GM04503 (cell line): ENCODE measurements around the gene EPN2.

Experiments used
- DNase-seq: peaks from one replicate; pipeline ENCODE4 v3.0.0-alpha.2; 2012; ENCODE audit warnings: low read depth

The EPN2 gene

GRCh38 chr17:19294443-19294842 is 57.3 kb downstream of the EPN2 start:
- no peak for DNase-seq

- DNase-seq, result no peak
Observed at GRCh38 chr17:19295473-19296135, 58.4 kb downstream of the EPN2 start.

GRCh38 chr17:19296786-19297778 is 59.9 kb downstream of the EPN2 start:
- DNase-seq, result no peak

GRCh38 chr17:19298569-19299213 is 61.5 kb downstream of the EPN2 start:
- no peak for DNase-seq

DNA sequence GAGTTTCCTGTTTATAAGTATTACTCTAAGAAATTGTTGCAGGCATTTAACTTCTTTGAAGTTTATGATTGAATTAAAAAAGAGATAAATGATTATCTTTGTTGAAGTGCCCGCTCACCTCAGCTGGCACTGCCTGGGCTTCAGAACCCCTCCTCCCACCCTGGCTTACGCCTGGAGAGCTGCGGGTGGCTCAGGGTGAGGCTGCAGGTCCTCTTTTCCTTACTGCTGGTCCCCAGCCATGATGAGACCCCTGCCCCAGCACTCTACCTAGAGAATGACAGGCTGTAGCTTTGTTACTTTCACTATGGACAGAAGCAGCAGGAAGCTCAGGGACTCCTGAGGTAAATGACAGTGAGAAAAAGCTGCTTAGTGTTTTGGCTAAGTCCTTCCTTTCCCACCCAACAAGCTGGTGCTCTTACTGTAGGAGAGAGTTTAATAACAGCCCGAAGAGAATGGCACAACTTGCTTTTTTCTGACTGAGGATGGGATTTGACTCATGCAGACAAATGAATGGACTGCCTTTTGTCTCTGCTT is 62.1 kb downstream of the EPN2 start:
- DNase-seq, result no peak

DNA sequence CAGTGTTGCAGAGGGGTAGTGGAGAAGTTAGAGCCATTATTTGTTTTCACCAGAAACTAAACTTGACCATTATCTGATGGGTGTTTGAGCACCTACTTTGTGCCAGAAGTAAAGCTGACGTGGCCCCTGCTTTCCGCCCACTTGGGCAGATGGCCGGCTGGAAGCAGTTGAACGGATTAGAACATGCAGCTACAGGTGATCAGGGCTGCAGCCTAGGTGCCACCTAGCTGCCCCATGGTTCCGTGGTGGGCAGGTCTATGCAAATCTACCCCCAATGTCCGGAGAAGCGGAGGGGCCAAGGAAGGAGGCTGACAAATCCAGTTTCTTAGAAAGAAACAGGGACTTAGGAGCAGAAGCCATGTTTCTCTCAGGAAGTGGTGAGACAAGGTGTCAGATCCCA is 62.7 kb downstream of the EPN2 start:
- DNase-seq, result no peak

DNA sequence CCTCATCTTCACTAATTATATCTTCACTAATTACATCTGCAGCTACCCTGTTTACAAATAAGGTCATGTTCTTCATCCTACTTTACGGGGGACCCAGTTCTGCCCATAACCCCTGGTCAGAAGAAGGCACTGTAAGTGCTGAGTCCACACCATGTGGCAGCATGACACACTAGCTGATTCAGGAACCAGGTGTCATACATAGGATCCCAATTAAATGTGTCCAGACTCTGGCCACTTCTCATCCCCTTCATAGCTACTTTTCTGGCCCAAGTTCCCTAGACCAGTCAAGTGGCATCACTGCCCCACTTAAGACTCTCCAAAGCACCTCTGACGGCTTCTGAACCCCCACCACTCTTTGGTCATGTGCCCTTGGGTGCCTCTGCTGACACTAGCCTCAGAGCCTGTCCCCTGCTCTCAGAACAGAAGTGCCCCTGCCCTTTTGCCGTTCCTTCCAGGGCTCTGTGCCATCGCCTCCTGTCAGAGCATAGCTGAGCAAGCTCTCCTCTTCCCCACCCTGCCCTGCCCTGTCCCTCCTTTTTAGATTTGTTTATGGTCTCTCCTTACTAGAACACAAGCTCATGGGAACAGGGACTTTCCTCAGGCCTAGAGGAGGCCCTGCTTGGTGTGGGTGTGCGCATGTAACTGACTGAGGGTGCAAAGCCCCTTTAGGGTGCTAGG is 64.2 kb downstream of the EPN2 start:
- DNase-seq, result no peak

GRCh38 chr17:19301973-19302372 is 64.8 kb downstream of the EPN2 start:
- DNase-seq, result no peak

GRCh38 chr17:19302791-19303331 is 65.7 kb downstream of the EPN2 start:
- DNase-seq, result no peak

GRCh38 chr17:19303367-19303776 is 66.2 kb downstream of the EPN2 start:
- DNase-seq, result no peak

DNA sequence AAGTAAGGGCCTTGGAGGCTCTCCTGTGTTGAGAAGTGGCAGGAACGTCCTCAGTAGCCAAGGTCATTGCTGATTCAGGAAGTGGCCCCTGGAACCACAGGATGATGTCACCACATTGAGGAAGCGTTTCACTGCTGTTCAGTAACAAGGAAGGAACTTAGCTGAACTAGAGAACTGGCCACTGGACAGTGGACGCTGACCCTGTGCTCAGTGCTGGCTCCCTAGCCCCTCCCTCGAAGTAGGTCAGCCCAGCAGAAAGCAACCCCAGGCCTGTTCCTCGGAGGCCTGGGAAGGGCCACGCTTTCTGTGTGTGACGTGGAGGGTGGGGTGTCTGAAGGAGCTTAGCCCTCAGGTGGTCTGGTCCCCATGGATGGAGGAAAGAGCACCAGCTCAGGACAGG is 67.0 kb downstream of the EPN2 start:
- DNase-seq, result no peak

- DNase-seq, result no peak
Observed at GRCh38 chr17:19304751-19305150, 67.6 kb downstream of the EPN2 start.

GRCh38 chr17:19305256-19305655 is 68.1 kb downstream of the EPN2 start:
- DNase-seq, result no peak

- no peak for DNase-seq
Observed at GRCh38 chr17:19305761-19306159, 68.6 kb downstream of the EPN2 start.

- DNase-seq, result no peak
Observed at GRCh38 chr17:19306160-19307111, 69.3 kb downstream of the EPN2 start.

DNA sequence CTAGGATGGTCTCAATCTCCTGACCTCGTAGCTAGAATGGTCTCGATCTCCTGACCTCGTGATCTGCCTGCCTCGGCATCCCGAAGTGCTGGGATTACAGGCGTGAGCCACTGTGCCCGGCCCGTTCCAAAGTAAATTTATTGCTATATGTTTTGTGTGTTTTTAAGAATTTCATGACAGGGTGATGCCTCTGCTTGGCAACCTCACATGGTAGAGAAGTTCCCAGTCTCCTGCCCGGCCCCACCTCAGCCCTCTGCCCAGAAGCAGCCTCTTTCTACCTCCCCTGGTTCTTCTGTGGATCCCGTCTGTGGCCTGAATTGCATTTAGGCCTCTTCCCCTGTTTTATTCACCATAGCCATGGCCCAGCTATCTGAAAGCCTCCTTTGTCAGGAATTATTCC is 70.4 kb downstream of the EPN2 start:
- DNase-seq, result no peak

DNA sequence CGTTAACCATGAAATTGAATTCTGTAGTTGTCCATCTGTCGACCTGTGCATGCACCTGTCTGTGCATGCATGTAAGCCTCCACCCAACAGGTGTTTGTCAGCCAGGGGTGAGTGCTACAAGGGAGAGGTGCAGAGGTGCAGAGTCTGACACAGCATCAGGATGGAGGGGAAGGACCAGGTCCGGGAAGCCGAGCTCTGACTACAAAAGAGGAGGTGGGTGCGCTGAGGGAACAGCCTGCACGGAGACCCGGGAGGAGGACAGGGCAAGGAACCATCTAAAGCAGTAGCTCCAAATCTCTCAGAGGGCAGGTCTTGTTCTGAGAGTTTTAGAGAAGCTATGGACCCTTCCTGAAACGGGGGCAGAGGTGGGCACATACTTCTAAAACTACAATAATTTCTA is 71.2 kb downstream of the EPN2 start:
- DNase-seq, result no peak

GRCh38 chr17:19309701-19310100 is 72.5 kb downstream of the EPN2 start:
- DNase-seq, result no peak

DNA sequence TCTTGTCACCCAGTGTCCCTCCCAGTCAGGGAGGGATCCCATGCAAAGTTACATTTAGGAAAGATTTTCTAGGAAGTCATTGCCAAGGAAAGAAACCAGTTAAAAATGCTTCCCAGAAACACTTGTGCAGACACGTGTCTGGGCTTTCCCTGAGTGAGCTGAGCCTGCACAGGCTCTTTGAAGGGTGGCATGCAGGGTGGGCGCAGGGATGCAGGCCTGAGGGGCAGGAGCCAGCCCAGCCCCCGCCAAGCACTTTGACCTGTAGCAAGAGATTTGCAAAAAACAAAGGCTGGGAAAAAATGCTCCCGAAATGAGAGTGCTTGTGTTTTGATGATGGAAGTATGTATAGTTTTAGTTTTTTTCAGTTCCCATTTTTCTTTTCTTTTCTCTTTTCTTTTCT is 73.0 kb downstream of the EPN2 start:
- no peak for DNase-seq

DNA sequence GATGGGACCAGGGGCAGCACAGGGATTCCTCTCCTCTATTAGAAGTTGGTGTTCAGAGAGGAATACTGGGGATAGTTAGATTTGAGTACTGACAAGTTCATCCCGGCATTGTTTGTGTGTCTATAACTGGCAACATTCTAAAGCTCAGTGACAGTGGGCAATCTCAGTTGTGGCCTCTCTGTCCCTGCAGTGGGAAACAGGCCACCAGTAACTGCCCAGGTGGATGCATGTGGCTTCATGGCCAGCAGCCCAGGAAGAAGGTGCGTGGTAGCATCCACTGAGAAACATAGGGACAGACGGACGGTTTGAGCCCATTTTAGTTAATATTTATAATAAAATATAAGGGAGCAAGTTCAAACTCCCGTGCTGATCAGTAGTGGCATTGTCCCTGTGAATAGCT is 73.8 kb downstream of the EPN2 start:
- DNase-seq, result no peak
